ENCODE results near the gene RASSF3. TPM values are rescaled to one million over a fixed set of nuclear protein-coding genes. Genes with fewer than 3 reads are reported as not detected.
"Not testable (repeated sequence)": the region's sequence is repeated elsewhere in the genome, so short reads cannot be mapped to it uniquely, and the experiment has no call there.

RASSF3 gene
- total RNA-seq, 2 experiments from 2014 or later, result 81.3 to 83.7 TPM

DNA sequence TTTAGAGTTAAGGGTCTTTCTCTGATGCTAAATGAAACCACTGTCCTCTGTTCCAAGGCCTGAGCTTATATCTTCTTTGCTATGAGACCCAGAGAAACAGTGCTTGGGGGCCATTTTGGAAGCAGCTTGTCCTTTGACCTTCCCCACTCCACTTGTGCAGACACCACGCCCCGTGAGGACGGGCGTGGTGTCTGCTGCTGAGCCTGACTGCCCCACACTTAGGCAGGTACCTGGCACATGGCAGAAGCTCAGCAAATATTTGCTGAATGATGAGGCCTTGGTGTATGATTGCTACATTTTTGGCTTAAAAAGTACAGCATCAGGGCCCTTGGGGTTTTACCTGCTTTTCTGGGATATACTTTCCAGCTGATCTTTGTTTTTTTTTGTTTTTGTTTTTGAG lies 69.9 kb downstream of the RASSF3 start:
- Mint-ChIP-seq H3K9me3 (no peaks in the 10 kb centered on the region), H3K4me1 (peaks cover 95% of the 10 kb centered on the region), H3K36me3 (ENCODE audit: low read depth) (peaks cover 45% of the 10 kb centered on the region), H3K27ac (peak overlapping the region; percentile 95), H3K27me3 (no peaks in the 10 kb centered on the region), H3K4me3 (peak overlapping the region; percentile 62)
- POLR2A ChIA-PET, result interaction anchor here (0.8 to 10.5 kb wide), 11 partner anchors 9 to 489 kb away, joined by 3 to 301 read pairs (median 6); partner anchors contain the start of genes LEMD3 and RASSF3
- CTCF ChIA-PET, result interaction anchor here (0.5 to 9.3 kb wide), 8 partner anchors 10 to 105 kb away, joined by 3 to 92 read pairs (median 10); no protein-coding TSS in a partner anchor
- peak; percentile 42 for DNase-seq

DNA sequence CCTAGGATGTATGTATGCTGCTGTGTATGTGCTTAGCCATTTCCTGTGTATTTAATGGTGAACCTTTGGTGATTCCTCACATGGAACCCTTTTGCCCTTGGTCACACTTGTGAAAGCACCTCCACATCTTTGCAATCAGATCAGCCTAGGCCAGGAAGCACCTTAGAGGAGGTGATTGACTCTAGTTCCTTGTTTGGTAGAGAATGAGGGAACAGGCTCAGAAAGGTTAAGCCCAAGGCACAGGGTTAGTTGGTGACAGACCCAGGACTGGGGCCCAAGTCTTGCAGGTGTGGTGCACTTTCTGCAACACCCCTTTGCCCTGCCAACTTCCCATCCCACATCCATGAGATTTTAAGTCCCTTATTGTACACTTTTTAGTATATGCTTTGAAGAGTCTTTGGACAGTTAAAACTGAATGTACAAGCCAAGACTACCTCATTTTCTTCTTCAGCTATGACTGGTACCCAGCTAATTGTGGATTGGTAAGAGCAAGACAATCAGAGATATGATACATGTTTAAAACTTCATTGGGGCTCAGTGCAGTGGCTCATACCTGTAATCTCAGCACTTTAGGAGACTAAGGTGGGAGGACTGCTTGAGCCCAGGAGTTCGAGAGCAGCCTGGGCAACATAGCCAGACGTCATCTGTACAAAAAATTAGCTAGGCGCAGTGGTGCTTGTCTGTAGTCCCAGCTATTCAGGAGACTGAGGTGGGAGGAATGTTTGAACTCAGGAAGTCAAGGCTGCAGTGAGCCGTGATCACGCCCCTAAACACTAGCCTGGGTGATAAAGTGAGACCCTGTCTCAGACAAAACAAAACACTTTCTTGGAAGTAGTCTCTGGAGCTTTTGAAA lies 71.1 kb downstream of the RASSF3 start:
- CTCF ChIA-PET, result interaction anchor here (0.7 to 9.3 kb wide), 5 partner anchors 13 to 73 kb away, joined by 3 to 92 read pairs (median 4); no protein-coding TSS in a partner anchor
- no peaks in the 10 kb centered on the region for H3K9me3 Mint-ChIP-seq
- peak overlapping the region; percentile 95 for H3K27ac Mint-ChIP-seq
- H3K36me3 Mint-ChIP-seq (ENCODE audit: low read depth), result peaks cover 52% of the 10 kb centered on the region
- H3K27me3 Mint-ChIP-seq, result no peaks in the 10 kb centered on the region
- no peak for DNase-seq
- POLR2A ChIA-PET, result interaction anchor here (0.8 to 10.5 kb wide), 9 partner anchors 8 to 277 kb away, joined by 3 to 301 read pairs (median 4); partner anchors contain the start of gene RASSF3
- H3K4me3 Mint-ChIP-seq, result peak overlapping the region; percentile 6
- H3K4me1 Mint-ChIP-seq, result peaks cover 95% of the 10 kb centered on the region

DNA sequence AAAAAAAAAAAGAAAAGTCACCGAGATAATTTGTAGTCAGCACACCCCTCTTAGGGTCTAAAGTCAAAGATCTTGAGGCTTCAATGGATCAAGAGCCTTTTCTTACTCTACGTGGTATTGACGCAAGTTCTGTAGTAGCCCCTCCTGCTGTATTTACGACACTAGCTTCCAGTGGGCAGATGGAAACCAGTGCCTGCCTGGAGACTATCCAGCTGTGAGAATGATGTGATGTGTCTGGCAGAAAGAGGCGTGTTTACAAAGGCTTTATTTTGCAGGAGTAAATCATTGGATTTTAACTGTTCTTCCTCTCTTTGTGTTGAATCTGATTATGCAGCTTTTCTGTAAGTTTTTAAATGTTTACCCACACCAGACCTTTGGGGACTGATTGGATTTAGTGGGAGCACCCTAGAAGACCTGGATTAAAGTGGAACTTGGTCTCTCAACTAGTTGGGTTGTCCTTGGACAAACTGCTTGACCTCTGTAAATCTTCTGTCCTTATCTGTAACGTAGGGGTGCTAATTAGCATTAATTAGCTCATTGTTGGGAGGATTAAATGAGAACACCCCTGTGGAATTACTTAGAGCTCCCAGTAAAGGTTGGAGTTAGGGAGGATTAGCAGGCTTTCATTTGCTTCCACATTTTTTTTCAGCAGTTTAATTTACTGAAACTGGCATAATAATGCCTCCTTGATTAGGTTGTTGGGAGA lies 72.4 kb downstream of the RASSF3 start:
- POLR2A ChIA-PET, result interaction anchor here (1.4 to 10.5 kb wide), 3 partner anchors 13 to 74 kb away, joined by 4 to 301 read pairs (median 136); partner anchors contain the start of gene RASSF3
- Mint-ChIP-seq H3K4me1 (peaks cover 89% of the 10 kb centered on the region), H3K9me3 (no peaks in the 10 kb centered on the region), H3K27ac (peak overlapping the region; percentile 90), H3K27me3 (no peaks in the 10 kb centered on the region), H3K4me3 (no peak overlapping the region), H3K36me3 (ENCODE audit: low read depth) (peaks cover 55% of the 10 kb centered on the region)
- DNase-seq, result no peak
- CTCF ChIA-PET, result interaction anchor here (0.9 to 9.3 kb wide), 3 partner anchors 13 to 133 kb away, joined by 3 to 92 read pairs (median 66); no protein-coding TSS in a partner anchor

DNA sequence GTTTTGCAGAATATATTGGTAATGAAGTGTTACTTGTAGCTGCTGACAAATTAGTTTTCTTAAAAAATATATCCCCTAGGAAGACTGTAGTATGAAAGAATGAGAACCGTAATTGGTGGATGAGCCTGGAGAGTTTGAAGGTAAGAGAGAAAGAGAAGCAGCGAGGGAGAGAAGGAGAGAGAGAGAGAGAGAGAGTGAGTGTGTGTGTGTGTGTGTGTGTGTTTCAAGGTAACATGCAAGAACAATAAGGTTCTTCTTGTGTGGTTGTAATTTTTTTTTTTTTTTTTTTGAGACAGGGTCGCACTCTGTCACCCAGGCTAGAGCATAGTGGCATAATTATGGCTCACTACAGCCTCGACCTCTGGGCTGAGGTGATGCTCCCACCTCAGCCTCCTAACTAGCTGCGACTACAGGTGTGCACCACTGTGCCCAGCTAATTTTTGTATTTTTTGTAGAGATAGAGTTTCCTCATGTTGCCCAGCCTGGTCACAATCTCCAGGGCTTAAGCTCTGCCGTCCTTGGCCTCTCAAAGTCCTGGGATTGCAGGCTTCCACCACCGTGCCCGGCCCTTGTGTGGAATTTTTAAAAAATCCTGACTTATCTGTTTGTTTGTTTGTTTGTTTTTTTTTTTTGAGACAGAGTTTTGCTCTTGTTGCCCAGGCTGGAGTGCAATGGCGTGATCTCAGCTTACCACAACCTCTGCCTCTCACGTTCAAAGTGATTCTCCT lies 73.7 kb downstream of the RASSF3 start:
- H3K9me3 Mint-ChIP-seq, result no peaks in the 10 kb centered on the region
- H3K27me3 Mint-ChIP-seq, result no peaks in the 10 kb centered on the region
- no peak for DNase-seq
- ChIA-PET CTCF (interaction anchor here (0.7 to 9.3 kb wide), 7 partner anchors 12 to 135 kb away, joined by 3 to 92 read pairs (median 4); no protein-coding TSS in a partner anchor), POLR2A (interaction anchor here (0.9 to 10.5 kb wide), 6 partner anchors 8 to 75 kb away, joined by 4 to 301 read pairs (median 8); partner anchors contain the start of gene RASSF3)
- peak overlapping the region; percentile 31 for H3K4me3 Mint-ChIP-seq
- H3K27ac Mint-ChIP-seq, result peak overlapping the region; percentile 90
- H3K4me1 Mint-ChIP-seq, result peaks cover 89% of the 10 kb centered on the region
- H3K36me3 Mint-ChIP-seq (ENCODE audit: low read depth), result peaks cover 65% of the 10 kb centered on the region

DNA sequence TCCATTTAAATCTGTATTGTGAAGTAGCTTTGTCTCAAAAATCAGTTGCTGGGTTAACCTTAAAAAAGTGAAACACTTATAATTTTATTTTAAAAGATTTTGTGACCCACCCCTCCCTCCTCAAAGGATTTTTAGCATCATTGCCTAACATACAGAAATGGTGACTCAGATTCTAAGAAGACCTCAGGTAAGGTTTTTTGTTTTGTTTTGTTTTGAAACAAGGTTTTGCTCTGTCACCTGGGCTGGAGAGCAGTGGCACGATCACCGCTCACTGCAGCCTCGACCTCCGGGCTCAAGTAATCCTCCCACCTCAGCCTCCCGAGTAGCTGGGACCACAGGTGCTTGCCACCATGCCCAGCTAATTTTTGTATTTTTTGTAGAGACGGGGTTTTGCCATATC lies 74.8 kb downstream of the RASSF3 start:
- Mint-ChIP-seq H3K4me1 (peaks cover 84% of the 10 kb centered on the region), H3K4me3 (no peak overlapping the region), H3K9me3 (no peaks in the 10 kb centered on the region), H3K27me3 (no peaks in the 10 kb centered on the region), H3K36me3 (ENCODE audit: low read depth) (peaks cover 70% of the 10 kb centered on the region), H3K27ac (peak overlapping the region; percentile 90)
- no peak for DNase-seq
- POLR2A ChIA-PET, result interaction anchor here (1.8 to 10.5 kb wide), 4 partner anchors 10 to 76 kb away, joined by 7 to 301 read pairs (median 73); partner anchors contain the start of gene RASSF3
- CTCF ChIA-PET, result interaction anchor here (0.7 to 9.3 kb wide), 5 partner anchors 11 to 136 kb away, joined by 3 to 66 read pairs (median 5); no protein-coding TSS in a partner anchor

DNA sequence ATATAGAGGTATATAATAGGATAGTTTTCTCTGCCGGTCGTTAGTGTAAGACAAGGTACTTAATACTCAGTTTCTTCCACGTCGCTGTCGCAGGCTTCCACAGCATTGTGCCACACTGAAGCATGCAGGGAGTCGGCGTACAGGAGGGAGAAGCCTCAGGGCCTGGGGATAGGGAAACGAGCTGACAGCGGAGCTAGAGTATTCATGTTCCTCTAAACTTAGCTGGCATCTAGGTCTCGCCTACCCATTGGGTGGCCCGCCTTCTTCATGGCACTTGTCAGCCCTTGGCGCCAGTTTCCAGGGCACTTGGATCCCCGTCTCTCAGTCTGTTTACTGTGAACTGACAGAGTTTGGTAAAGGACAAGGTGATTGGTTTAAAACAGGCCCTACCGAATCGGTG lies 75.3 kb downstream of the RASSF3 start:
- peaks cover 70% of the 10 kb centered on the region for H3K36me3 Mint-ChIP-seq (ENCODE audit: low read depth)
- H3K27me3 Mint-ChIP-seq, result no peaks in the 10 kb centered on the region
- no peaks in the 10 kb centered on the region for H3K9me3 Mint-ChIP-seq

DNA sequence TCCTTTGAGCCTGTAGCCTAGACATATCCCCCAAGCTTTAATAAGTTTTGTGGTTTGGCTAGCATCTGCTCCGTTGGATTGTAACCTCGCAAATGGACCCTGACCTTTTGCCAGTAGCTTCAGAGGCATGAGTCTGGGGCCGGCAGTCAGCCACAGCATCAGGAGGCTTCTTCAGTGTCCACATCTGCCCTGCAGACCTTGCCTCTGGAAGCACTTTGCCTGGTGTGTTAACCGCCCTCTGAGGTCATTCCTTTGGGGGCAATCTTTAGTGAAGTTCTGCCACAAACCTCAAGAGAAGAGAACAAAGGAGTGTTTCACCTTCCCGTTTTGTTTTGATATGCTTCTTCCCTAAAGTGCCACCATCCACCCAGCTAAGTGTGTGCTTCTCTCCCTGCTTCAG lies 77.5 kb downstream of the RASSF3 start:
- Mint-ChIP-seq H3K36me3 (ENCODE audit: low read depth) (peaks cover 72% of the 10 kb centered on the region), H3K27ac (peak overlapping the region; percentile 50), H3K4me3 (no peak overlapping the region), H3K9me3 (no peaks in the 10 kb centered on the region), H3K4me1 (peaks cover 74% of the 10 kb centered on the region), H3K27me3 (no peaks in the 10 kb centered on the region)
- CTCF ChIA-PET, result interaction anchor here (2.6 to 5.3 kb wide), 3 partner anchors 9 to 18 kb away, joined by 11 to 20 read pairs (median 13); no protein-coding TSS in a partner anchor
- POLR2A ChIA-PET, result interaction anchor here (3.1 to 4.2 kb wide), 3 partner anchors 9 to 78 kb away, joined by 22 to 26 read pairs (median 25); partner anchors contain the start of gene RASSF3
- DNase-seq, result no peak

More for the DNA sequence above, 75.3 kb downstream of the RASSF3 start:
- no peak overlapping the region for H3K4me3 Mint-ChIP-seq
- CTCF ChIA-PET, result interaction anchor here (0.7 to 9.3 kb wide), 4 partner anchors 10 to 135 kb away, joined by 3 to 66 read pairs (median 4); no protein-coding TSS in a partner anchor
- peaks cover 80% of the 10 kb centered on the region for H3K4me1 Mint-ChIP-seq
- POLR2A ChIA-PET, result interaction anchor here (1.8 to 10.5 kb wide), 4 partner anchors 10 to 76 kb away, joined by 7 to 301 read pairs (median 73); partner anchors contain the start of gene RASSF3
- H3K27ac Mint-ChIP-seq, result peak overlapping the region; percentile 90
- DNase-seq, result no peak

DNA sequence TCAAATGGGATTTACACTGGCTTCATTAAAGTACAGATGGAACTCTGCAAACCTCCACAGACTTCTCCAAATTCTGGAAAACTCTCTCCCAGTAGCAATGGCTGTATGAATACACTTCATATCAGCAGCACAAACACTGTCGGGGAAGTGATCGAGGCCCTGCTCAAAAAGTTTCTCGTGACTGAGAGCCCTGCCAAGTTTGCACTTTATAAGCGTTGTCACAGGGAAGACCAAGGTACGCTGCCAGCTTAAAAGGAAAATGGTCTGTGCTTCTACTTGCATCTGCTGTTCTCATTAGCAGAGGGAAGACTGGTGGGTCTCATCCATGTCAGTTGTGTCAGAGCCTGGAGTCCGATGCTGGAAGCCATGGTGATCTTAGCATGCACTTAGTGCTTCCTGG lies 77.9 kb downstream of the RASSF3 start:
- ChIA-PET CTCF (interaction anchor here (1.0 to 5.3 kb wide), 5 partner anchors 9 to 139 kb away, joined by 3 to 20 read pairs (median 11); no protein-coding TSS in a partner anchor), POLR2A (interaction anchor here (3.1 to 4.2 kb wide), 3 partner anchors 9 to 78 kb away, joined by 22 to 26 read pairs (median 25); partner anchors contain the start of gene RASSF3)
- Mint-ChIP-seq H3K4me3 (no peak overlapping the region), H3K36me3 (ENCODE audit: low read depth) (peaks cover 70% of the 10 kb centered on the region), H3K9me3 (no peaks in the 10 kb centered on the region), H3K27me3 (no peaks in the 10 kb centered on the region), H3K4me1 (peaks cover 71% of the 10 kb centered on the region), H3K27ac (peak overlapping the region; percentile 50)
- no peak for DNase-seq

DNA sequence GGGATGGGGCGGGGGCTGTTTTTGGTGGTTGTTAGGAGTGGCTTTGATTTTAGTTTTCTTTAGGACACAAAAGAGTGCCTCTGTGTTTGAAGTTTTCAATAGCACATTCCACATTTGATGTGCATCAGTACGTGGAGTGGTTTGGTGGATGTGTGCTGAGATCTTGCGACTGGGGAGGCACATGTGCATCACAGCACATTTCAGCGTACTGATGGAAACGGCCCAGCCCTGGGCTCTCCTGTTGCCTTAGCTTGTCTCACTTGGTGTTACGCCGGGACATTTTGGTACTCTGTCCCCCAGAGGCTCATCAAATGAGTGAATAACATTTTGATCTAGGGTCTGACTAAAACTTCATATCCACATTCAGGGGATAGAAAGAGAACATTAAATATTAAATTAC lies 78.4 kb downstream of the RASSF3 start:
- peaks cover 68% of the 10 kb centered on the region for H3K4me1 Mint-ChIP-seq
- no peaks in the 10 kb centered on the region for H3K27me3 Mint-ChIP-seq
- peaks cover 69% of the 10 kb centered on the region for H3K36me3 Mint-ChIP-seq (ENCODE audit: low read depth)
- H3K4me3 Mint-ChIP-seq, result no peak overlapping the region
- peak overlapping the region; percentile 50 for H3K27ac Mint-ChIP-seq
- ChIA-PET CTCF (interaction anchor here (1.0 to 5.3 kb wide), 7 partner anchors 9 to 139 kb away, joined by 3 to 20 read pairs (median 8); partner anchors contain the start of gene RASSF3), POLR2A (interaction anchor here (1.0 to 4.2 kb wide), 4 partner anchors 10 to 79 kb away, joined by 4 to 26 read pairs (median 24); partner anchors contain the start of gene RASSF3)
- no peaks in the 10 kb centered on the region for H3K9me3 Mint-ChIP-seq
- no peak for DNase-seq

DNA sequence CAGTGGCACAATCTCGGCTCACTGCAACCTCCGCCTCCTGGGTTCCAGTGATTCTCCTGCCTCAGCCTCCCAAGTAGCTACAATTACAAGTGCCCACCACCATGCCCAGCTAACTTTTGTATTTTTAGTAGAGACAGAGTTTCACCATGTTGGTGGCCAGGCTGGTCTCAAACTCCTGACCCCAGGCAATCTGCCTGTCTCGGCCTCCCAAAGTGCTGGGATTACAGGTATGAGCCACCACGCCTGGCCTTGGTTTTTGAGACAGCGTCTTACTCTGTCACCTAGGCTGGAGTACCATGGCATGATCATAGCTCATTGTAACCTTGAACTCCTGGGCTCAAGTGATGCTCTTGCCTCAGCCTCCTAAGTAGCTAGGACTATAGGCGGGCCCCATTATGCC lies 79.9 kb downstream of the RASSF3 start:
- POLR2A ChIA-PET, result interaction anchor here (2.6 to 4.2 kb wide), 4 partner anchors 11 to 80 kb away, joined by 8 to 26 read pairs (median 24); partner anchors contain the start of gene RASSF3
- H3K4me3 Mint-ChIP-seq, H3K9me3 Mint-ChIP-seq, H3K27ac Mint-ChIP-seq, DNase-seq, H3K27me3 Mint-ChIP-seq: not testable (repeated sequence)
- CTCF ChIA-PET, result interaction anchor here (0.8 to 5.3 kb wide), 6 partner anchors 11 to 505 kb away, joined by 3 to 20 read pairs (median 6); no protein-coding TSS in a partner anchor
- Mint-ChIP-seq H3K4me1 (peaks cover 63% of the 10 kb centered on the region), H3K36me3 (ENCODE audit: low read depth) (peaks cover 69% of the 10 kb centered on the region)

DNA sequence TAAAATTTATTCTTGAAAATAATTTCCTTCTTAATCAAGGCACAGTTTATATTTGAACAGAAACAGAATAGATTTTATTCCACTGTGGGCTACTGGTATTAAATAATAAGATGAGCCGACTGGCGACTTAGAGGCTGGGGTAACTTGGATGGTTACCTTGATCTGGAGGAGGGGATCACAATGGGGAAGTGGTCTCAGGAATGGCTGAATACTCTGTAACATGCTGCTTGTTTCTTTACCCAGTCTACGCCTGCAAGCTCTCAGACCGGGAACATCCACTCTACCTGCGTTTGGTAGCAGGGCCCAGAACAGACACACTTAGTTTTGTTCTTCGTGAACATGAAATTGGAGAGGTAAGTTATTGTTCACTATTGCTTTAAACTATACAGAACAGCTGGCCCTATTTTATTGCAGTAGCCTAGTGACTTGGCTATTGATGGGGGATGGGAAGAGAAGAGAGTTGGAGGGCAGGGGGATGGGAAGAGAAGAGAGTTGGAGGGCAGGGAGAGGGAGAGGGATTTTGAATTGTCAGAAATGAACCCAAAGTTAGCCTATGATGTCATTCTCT lies 81.0 kb downstream of the RASSF3 start:
- no peaks in the 10 kb centered on the region for H3K9me3 Mint-ChIP-seq
- ChIA-PET CTCF (interaction anchor here (0.6 to 5.3 kb wide), 2 partner anchors 12 to 101 kb away, joined by 7 to 20 read pairs; no protein-coding TSS in a partner anchor), POLR2A (interaction anchor here (2.6 to 4.2 kb wide), 2 partner anchors 12 to 80 kb away, joined by 8 to 26 read pairs; partner anchors contain the start of gene RASSF3)
- H3K4me3 Mint-ChIP-seq, result no peak overlapping the region
- H3K4me1 Mint-ChIP-seq, result peaks cover 64% of the 10 kb centered on the region
- peaks cover 66% of the 10 kb centered on the region for H3K36me3 Mint-ChIP-seq (ENCODE audit: low read depth)
- DNase-seq, result no peak
- H3K27ac Mint-ChIP-seq, result no peak overlapping the region
- H3K27me3 Mint-ChIP-seq, result no peaks in the 10 kb centered on the region

All from activated CD4-positive, alpha-beta memory T cell treated with anti-CD3 and anti-CD28 coated beads, Interleukin-2, amount 10 ng/mL, durations not matched to agents 7 days and 5 days (primary cell).